H1 (cell line): ENCODE results near the gene TRIM39. TPM values are rescaled to one million over a fixed set of nuclear protein-coding genes. Genes with fewer than 3 reads are reported as not detected.
"Not testable (repeated sequence)": the region's sequence is repeated elsewhere in the genome, so short reads cannot be mapped to it uniquely, and the experiment has no call there.

Source experiments
- CTCF ChIA-PET: fragments of 300-600 bp; sonication (Branson Sonifier 250); formaldehyde crosslinking; loops from one replicate; lab custom pipeline; 2021; ENCODE audit not compliant: partially characterized antibody; lab: Charles Lee
- POLR2A ChIA-PET: fragments of 300-600 bp; sonication (Branson Sonifier 250); formaldehyde crosslinking; loops from one replicate; lab custom pipeline; 2021; ENCODE audit warnings: inconsistent platforms; ENCODE audit not compliant: partially characterized antibody; lab: Charles Lee
- DNase-seq, 2 experiments: peaks; one replicate each; pipeline versions ENCODE4 v3.0.0 to v3.0.0-alpha.2; 2010 to 2022; ENCODE audit warnings: low spot score in 2 of 2, low read depth in 1 of 2, mixed read lengths in 1 of 2
- FAIRE-seq: peaks from 2 replicates; lab custom pipeline; 2011; peaks lifted over from hg19 to GRCh38; lab: Jason Lieb, UNC
- H2AFZ ChIP-seq: 2 replicates; pipeline ENCODE4 v1.8.1; 2012; ENCODE audit warnings: low read length, inconsistent platforms
- H2AK5ac ChIP-seq: 2 replicates; pipeline ENCODE4 v1.6.1; 2013; ENCODE audit warnings: low read depth, low read length
- H2BK120ac ChIP-seq: replicated peaks from 2 replicates; pipeline ENCODE3; 2013; ENCODE audit warnings: low read depth, low read length, inconsistent platforms
- H2BK12ac ChIP-seq: 2 replicates; pipeline ENCODE4 v1.6.1; 2013; ENCODE audit warnings: low read depth, low read length
- H2BK15ac ChIP-seq: 2 replicates; pipeline ENCODE4 v1.6.1; 2013; ENCODE audit warnings: low read length
- H2BK20ac ChIP-seq: 2 replicates; pipeline ENCODE4 v1.6.1; 2013; ENCODE audit warnings: low read length
- H2BK5ac ChIP-seq: 2 replicates; pipeline ENCODE4 v1.6.1; 2013; ENCODE audit warnings: low read depth, low read length
- H3K14ac ChIP-seq: 2 replicates; pipeline ENCODE4 v1.6.1; 2013; ENCODE audit warnings: inconsistent platforms; ENCODE audit not compliant: insufficient read length
- H3K18ac ChIP-seq: 2 replicates; pipeline ENCODE4 v1.6.1; 2013; ENCODE audit warnings: low read length; ENCODE audit errors: extremely low read depth
- H3K23ac ChIP-seq: 2 replicates; pipeline ENCODE4 v1.6.1; 2013; ENCODE audit warnings: inconsistent platforms; ENCODE audit not compliant: insufficient read length
- H3K23me2 ChIP-seq: 2 replicates; pipeline ENCODE4 v1.6.1; 2013; ENCODE audit warnings: low read depth, low read length
- H3K27ac ChIP-seq: 2 replicates; pipeline ENCODE4 v1.6.1; 2011; ENCODE audit warnings: low read depth, low read length, inconsistent platforms
- H3K27me3 ChIP-seq, 4 experiments: replicated peaks in 1 of 4; 1 replicate in 1 of 4; 2 replicates in 3 of 4; pipeline versions ENCODE4 v1.6.1 to v1.8.1; 2011 to 2013; ENCODE audit warnings: low read length in 3 of 4, mild to moderate bottlenecking in 3 of 4, inconsistent platforms in 2 of 4, mixed read lengths in 2 of 4, moderate library complexity in 1 of 4; ENCODE audit not compliant: control insufficient read depth in 3 of 4, insufficient read depth in 3 of 4; ENCODE audit errors: extremely low read depth in 1 of 4
- H3K36me3 ChIP-seq, 4 experiments: 2 replicates each; pipeline versions ENCODE4 v1.6.1 to v1.8.1; 2011 to 2013; ENCODE audit warnings: mild to moderate bottlenecking in 4 of 4, low read length in 3 of 4, moderate library complexity in 2 of 4, control low read depth in 1 of 4, inconsistent platforms in 1 of 4; ENCODE audit not compliant: insufficient read depth in 4 of 4, control insufficient read depth in 2 of 4
- H3K4ac ChIP-seq: replicated peaks from 2 replicates; pipeline ENCODE3; 2013; ENCODE audit warnings: low read length, low read depth, mixed read lengths, inconsistent platforms; ENCODE audit not compliant: insufficient read length
- H3K4me1 ChIP-seq, 4 experiments: replicated peaks in 1 of 4; 1 replicate in 1 of 4; 2 replicates in 3 of 4; pipeline versions ENCODE4 v1.6.1 to v1.8.1; 2011 to 2013; ENCODE audit warnings: low read length in 3 of 4, inconsistent platforms in 2 of 4, mixed read lengths in 1 of 4; ENCODE audit not compliant: insufficient read depth in 4 of 4, control insufficient read depth in 3 of 4
- H3K4me2 ChIP-seq, 2 experiments: 2 replicates each; pipeline versions ENCODE4 v1.6.1 to v1.8.1; 2011 to 2013; ENCODE audit warnings: low read depth in 2 of 2, low read length in 2 of 2, control low read depth in 1 of 2, inconsistent platforms in 1 of 2, mild to moderate bottlenecking in 1 of 2; ENCODE audit not compliant: insufficient read depth in 1 of 2
- H3K4me3 ChIP-seq, 4 experiments: fragments of 200-600, 300-600 bp in 1 of 4; sonication (generic), shearing (Covaris generic), sonication (Bioruptor Twin) in 1 of 4; 2 replicates each; pipeline versions ENCODE4 v1.5.1 to v1.8.1; 2011 to 2016; ENCODE audit warnings: low read length in 4 of 4, low read depth in 3 of 4, control low read depth in 2 of 4, inconsistent platforms in 2 of 4, mild to moderate bottlenecking in 2 of 4, mixed read lengths in 1 of 4, moderate library complexity in 1 of 4; ENCODE audit not compliant: insufficient read depth in 2 of 4; ENCODE audit errors: extremely low read depth in 1 of 4
- H3K56ac ChIP-seq: replicated peaks from 2 replicates; pipeline ENCODE3; 2013; ENCODE audit warnings: low read depth, mild to moderate bottlenecking, mixed read lengths, low read length, inconsistent platforms; ENCODE audit not compliant: insufficient read length
- H3K79me1 ChIP-seq: 2 replicates; pipeline ENCODE4 v1.6.1; 2013; ENCODE audit warnings: low read depth, low read length, control low read depth
- H3K79me2 ChIP-seq, 2 experiments: 2 replicates each; pipeline versions ENCODE4 v1.6.1 to v1.8.1; 2012 to 2013; ENCODE audit warnings: low read length in 2 of 2, mild to moderate bottlenecking in 2 of 2, inconsistent platforms in 1 of 2; ENCODE audit not compliant: insufficient read depth in 2 of 2, control insufficient read depth in 1 of 2
- H3K9ac ChIP-seq, 4 experiments: replicated peaks in 1 of 4; 1 replicate in 1 of 4; 2 replicates in 3 of 4; pipeline versions ENCODE4 v1.6.1 to v1.8.1; 2011 to 2013; ENCODE audit warnings: low read depth in 3 of 4, low read length in 3 of 4, control low read depth in 2 of 4, mild to moderate bottlenecking in 2 of 4, moderate library complexity in 2 of 4, inconsistent platforms in 1 of 4; ENCODE audit errors: extremely low read depth in 1 of 4
- H3K9me3 ChIP-seq, 2 experiments: 2 replicates each; pipeline versions ENCODE4 v1.6.1 to v1.8.1; 2012 to 2013; ENCODE audit warnings: mild to moderate bottlenecking in 2 of 2, moderate library complexity in 2 of 2, control low read depth in 1 of 2, inconsistent platforms in 1 of 2, low read depth in 1 of 2, low read length in 1 of 2, mixed read lengths in 1 of 2; ENCODE audit not compliant: insufficient read depth in 2 of 2
- H4K20me1 ChIP-seq, 2 experiments: replicated peaks in 1 of 2; 2 replicates each; pipeline versions ENCODE3 to v1.8.1; 2011 to 2013; ENCODE audit warnings: inconsistent platforms in 2 of 2, low read length in 2 of 2, mild to moderate bottlenecking in 1 of 2; ENCODE audit not compliant: insufficient read depth in 2 of 2, control insufficient read depth in 1 of 2
- H4K5ac ChIP-seq: 2 replicates; pipeline ENCODE4 v1.6.1; 2013; ENCODE audit warnings: low read length, low read depth, mixed read lengths, inconsistent platforms; ENCODE audit not compliant: insufficient read length
- H4K8ac ChIP-seq: 2 replicates; pipeline ENCODE4 v1.8.0; 2013; ENCODE audit warnings: mild to moderate bottlenecking, moderate library complexity, low read length, inconsistent platforms; ENCODE audit not compliant: insufficient read depth; ENCODE audit errors: extremely low read depth
- H4K91ac ChIP-seq: replicated peaks from 2 replicates; pipeline ENCODE3; 2013; ENCODE audit warnings: low read length, mixed read lengths, inconsistent platforms; ENCODE audit not compliant: insufficient read length
- ASH2L ChIP-seq: fragments of 200-600, 300-600 bp; sonication (generic); IDR thresholded peaks from one replicate; pipeline ENCODE4 v1.7.1; 2017; ENCODE audit warnings: low read length
- GABPA ChIP-seq: IDR thresholded peaks from 2 replicates; pipeline ENCODE4 v1.6.1; 2011; ENCODE audit warnings: mild to moderate bottlenecking, low read length, moderate library complexity, borderline replicate concordance; ENCODE audit not compliant: insufficient read depth
- RBBP5 ChIP-seq: IDR thresholded peaks from 2 replicates; pipeline ENCODE4 v1.7.1; 2012; ENCODE audit warnings: low read depth, mild to moderate bottlenecking, inconsistent platforms, low read length, moderate library complexity, borderline replicate concordance
- SIX5 ChIP-seq: IDR thresholded peaks from 2 replicates; pipeline ENCODE4 v1.6.1; 2011; ENCODE audit warnings: mild to moderate bottlenecking, low read depth, low read length
- WGBS, 2 experiments: shearing (Covaris generic) in 1 of 2; methylation state at CpG; one replicate each; pipeline versions ENCODE4 v1.1.6 to v1.1.7; 2013 to 2015; ENCODE audit warnings: low lambda C conversion rate in 2 of 2, mixed read lengths in 2 of 2, inconsistent platforms in 1 of 2, low coverage in 1 of 2, missing lambda C conversion rate in 1 of 2; ENCODE audit not compliant: insufficient replicate concordance in 2 of 2, insufficient coverage in 1 of 2, insufficient read length in 1 of 2; ENCODE audit errors: extremely low coverage in 1 of 2, missing lambda C conversion rate in 1 of 2; 5-methylcytosine and 5-hydroxymethylcytosine counted together
- polyA plus RNA-seq, 7 experiments: library from polyadenylated mRNA; depleted of rRNA in 3 of 7; stranded (reverse) in 5 of 7; unstranded in 2 of 7; fragments of >200 nt in 5 of 7; fragments of 200-250 nt in 2 of 7; gene quantifications; 1 replicate in 5 of 7; 2 replicates in 1 of 7; 4 replicates in 1 of 7; pipeline versions ENCODE4 v1.2.1 to v1.2.3, GENCODE V29; 2011 to 2013; ENCODE audit warnings: missing spikeins in 2 of 7, mixed read lengths in 2 of 7
- total RNA-seq: library from RNA; stranded (reverse); fragmentation: NEBNext Ultra II Directional; extraction: Animal tissue kit (Norgen Biotek cat#: 25700); gene quantifications from 2 replicates; pipeline ENCODE4 v1.2.1, GENCODE V29; 2021

Gene TRIM39
- total and polyA plus RNA-seq, 2 of the 8 experiments (the other 6 are each of a cell fraction or from before 2014, with no cell fraction given) = 7.3 to 26.1 TPM

- TF ChIP-seq GABPA = no peak
- TF ChIP-seq ASH2L = peak; percentile 9
- no peak for TF ChIP-seq SIX5
- TF ChIP-seq RBBP5 = peak; percentile 86
Measured at GRCh38 chr6:30326526-30327231, at the start of gene TRIM39 (continued).

GRCh38 chr6:30280988-30281387, 45.7 kb upstream of the TRIM39 start:
- H2BK12ac ChIP-seq, CTCF ChIA-PET, H3K4me2 ChIP-seq, H3K79me2 ChIP-seq, H3K23me2 ChIP-seq, H3K56ac ChIP-seq, H2BK120ac ChIP-seq, H2BK15ac ChIP-seq, H3K18ac ChIP-seq, H3K36me3 ChIP-seq, H3K4ac ChIP-seq, H4K5ac ChIP-seq, H3K9ac ChIP-seq, H2AK5ac ChIP-seq, H3K79me1 ChIP-seq, H3K27ac ChIP-seq, H4K91ac ChIP-seq, H2BK5ac ChIP-seq, H2AFZ ChIP-seq, DNase-seq, H3K4me3 ChIP-seq, H2BK20ac ChIP-seq, H3K27me3 ChIP-seq, H3K4me1 ChIP-seq, H3K23ac ChIP-seq, H4K20me1 ChIP-seq, FAIRE-seq, H3K14ac ChIP-seq, POLR2A ChIA-PET, H4K8ac ChIP-seq: not testable (repeated sequence)
- 71% methylated on average over 1 of the region's 1 CpG; no CpG with 5 or more reads in 1 of the 2 experiments for WGBS, 2 experiments
- H3K9me3 ChIP-seq = peaks cover 75 to 82% of the 10 kb centered on the region in 2 experiments
